HG02943 (cell line): ENCODE data around the gene RGS6.

Experiments used
- ATAC-seq: cut with Tn5 transposase; IDR thresholded peaks from one replicate; pipeline ENCODE4 v1.9.1; 2021; ENCODE audit warnings: mild to moderate bottlenecking, low read depth, moderate library complexity; ENCODE audit not compliant: unreplicated experiment

The RGS6 gene

GRCh38 chr14:72560889-72561493 lies 628.8 kb downstream of the RGS6 start:
- no peak for ATAC-seq

- no peak for ATAC-seq
Observed at GRCh38 chr14:72562300-72562699, 630.1 kb downstream of the RGS6 start.

GRCh38 chr14:72563676-72564075 lies 631.4 kb downstream of the RGS6 start:
- ATAC-seq = no peak

DNA sequence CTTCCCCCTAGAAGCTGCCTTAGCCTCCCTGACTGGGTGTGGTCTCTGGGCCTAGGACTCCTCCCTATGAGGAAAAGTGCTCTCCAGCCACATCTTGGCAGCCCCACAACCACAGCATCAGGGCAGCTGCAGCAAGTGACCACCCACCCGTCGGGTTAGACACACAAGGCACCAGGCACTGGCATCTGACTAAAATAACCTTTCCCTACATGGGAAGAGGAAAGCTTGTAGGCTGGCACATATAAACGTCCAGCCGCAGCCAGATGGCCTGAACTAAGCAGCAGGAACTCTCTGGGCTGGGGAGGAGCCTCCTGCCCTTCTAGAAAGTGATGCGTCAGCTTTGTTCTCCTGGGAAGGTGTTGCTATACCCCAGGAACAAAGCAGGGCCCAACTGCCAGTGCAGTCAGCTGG lies 632.9 kb downstream of the RGS6 start:
- ATAC-seq = no peak

- ATAC-seq = no peak
Observed at GRCh38 chr14:72565917-72566316, 633.7 kb downstream of the RGS6 start.

DNA sequence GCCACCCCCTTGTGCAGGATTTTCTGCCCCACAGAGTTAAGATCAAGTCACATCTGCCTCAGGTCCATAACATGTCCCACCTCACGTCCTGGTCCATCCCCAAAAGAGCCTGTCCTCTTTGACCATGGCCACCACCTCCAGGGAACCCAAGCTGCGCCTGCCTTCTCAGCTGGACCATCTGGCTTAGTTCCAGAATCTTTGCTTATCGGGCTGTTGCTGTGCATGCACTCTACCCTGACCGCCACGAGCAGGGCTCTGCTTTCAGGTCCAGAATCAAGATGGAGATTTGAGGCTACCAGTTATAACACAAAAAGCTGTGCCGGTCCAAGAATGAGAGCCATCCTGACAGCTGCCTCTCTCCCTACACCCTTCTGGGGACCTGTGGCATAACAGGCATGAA lies 635.0 kb downstream of the RGS6 start:
- no peak for ATAC-seq

GRCh38 chr14:72568296-72568992 lies 636.2 kb downstream of the RGS6 start:
- ATAC-seq = no peak

DNA sequence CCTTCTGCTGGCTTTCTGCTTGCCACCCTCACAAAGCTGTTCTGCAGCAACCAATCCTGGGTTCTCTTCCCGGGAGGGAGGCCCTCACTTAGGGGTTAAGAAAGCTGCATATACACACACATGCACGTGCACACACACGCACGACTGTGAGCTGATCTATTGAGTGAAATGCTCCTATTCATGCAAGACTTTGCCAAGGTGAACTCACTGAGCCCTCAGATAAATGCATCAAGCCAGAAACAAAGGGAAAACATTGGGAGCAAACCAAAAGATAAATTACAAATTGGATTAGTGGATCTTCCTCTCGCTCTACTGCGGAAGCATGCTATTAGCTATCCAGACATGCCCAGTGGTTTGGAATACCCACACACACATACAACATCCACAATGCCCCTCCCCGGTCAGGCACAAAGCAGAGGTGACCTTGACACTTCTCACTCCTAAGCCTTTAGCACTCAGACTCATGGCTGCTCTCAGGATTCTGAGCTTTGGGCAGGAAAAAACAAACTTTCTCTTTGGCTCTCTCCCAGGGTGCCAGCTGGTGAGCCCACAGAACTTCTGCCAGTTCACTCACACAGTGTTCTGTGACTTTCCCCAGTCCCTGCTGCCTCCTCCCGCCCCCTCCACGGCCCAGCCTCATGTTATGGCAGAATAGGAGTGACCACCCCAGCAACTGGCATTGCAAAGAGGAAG lies 641.6 kb downstream of the RGS6 start:
- ATAC-seq = no peak

GRCh38 chr14:72574715-72575114 lies 642.5 kb downstream of the RGS6 start:
- ATAC-seq = no peak

- ATAC-seq = no peak
Observed at GRCh38 chr14:72576258-72576657, 644.0 kb downstream of the RGS6 start.

DNA sequence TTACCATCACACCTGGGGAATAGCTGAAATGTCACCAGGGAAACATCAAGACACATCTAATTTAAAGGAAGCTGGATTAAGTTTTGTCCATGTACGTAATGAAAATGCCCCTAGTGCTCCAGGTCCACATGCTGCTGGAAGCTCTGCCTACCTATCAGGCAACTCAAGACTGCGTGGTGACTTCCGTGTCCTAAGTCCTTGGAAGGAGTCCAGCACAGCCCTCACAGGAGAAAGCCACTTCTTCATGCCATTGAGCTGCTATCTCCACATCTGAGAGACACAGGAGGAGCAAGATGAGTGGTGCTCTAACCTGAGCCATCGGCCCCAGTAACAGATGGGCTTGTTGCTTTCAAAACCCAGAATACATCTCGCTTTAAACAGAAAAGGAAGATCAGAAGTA lies 645.3 kb downstream of the RGS6 start:
- ATAC-seq = no peak

GRCh38 chr14:72578514-72578913 lies 646.3 kb downstream of the RGS6 start:
- no peak for ATAC-seq

DNA sequence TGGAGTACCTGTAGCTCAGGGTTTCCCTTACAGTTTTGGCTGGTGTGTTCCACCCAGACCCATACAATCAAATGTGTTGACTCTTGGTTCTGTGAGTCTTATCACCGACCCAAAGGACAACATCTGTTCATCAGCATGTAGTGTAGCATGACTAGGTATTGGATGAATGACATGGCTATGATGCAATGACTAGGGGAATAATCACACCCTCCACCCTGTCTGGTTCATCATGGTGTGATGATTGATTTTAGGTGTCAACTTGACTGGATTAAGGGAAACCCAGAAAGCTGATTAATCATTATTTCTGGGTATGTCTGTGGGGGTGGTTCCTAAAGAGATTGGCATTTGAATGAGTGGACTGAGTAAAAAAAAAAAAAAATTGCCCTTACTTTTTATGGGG lies 650.4 kb downstream of the RGS6 start:
- no peak for ATAC-seq

- no peak for ATAC-seq
Observed at GRCh38 chr14:72583316-72584272, 651.4 kb downstream of the RGS6 start.

GRCh38 chr14:72588521-72588920 lies 656.3 kb downstream of the RGS6 start:
- ATAC-seq = no peak

GRCh38 chr14:72589652-72590051 lies 657.4 kb downstream of the RGS6 start:
- ATAC-seq = no peak

DNA sequence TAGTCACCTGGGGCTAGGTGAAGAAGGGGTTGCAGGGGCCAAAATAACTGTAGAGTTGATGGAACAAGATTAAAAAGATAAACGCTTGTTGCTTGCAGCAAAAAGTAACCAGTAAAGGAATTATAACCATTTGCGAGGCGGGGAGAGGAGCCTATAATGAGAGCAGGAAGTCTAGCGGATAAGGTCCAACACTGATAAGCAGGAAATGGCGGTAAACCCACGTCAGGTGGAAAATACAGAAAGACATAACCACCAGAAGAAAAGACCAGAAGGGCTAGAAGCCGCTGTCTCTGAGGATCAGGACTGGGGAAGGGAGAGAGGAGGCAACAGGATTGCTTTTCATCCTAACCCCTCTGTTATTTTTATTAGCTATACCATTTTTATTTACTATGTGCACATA lies 658.3 kb downstream of the RGS6 start:
- no peak for ATAC-seq

GRCh38 chr14:72591391-72591790 lies 659.2 kb downstream of the RGS6 start:
- no peak for ATAC-seq

DNA sequence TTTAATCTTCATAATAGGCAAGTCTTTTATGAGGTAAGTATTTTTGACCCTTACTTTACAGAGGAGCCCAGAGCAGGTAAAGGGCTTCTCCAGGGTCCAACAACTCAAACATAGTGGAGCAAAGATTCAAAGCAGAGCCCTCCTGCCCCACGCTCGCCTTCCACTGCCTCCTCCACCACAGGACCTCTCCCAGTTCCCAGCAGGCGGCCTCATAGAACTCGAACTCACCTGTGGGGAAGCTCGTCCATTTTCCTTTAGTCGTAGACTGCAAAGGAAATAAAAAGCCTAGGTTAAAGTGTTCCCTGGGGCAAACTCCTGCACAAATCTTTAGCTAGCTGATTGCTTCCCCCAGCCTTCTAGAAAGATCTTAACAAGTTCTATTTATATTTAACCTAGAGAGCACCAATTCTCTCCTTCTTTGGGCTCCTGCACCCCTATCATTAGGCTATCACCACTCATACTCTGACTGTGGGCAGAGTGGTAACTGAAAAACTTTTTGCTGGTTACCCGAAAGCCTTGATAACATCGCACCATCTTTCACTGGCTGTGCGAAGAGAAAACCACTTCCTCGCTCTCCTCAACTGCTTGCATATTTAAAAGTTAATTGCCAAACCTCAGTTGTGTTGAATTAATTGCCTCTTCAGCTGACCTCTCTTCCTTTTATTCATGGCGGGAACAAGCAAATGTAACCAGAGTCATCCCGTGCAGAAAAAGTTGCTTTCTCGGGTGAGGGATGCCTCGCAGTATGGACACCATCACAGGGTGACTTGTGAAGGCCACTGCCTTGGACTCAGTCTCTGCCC lies 662.1 kb downstream of the RGS6 start:
- ATAC-seq = no peak
